ENCODE measurements around the gene NFAM1.

The NFAM1 gene

DNA sequence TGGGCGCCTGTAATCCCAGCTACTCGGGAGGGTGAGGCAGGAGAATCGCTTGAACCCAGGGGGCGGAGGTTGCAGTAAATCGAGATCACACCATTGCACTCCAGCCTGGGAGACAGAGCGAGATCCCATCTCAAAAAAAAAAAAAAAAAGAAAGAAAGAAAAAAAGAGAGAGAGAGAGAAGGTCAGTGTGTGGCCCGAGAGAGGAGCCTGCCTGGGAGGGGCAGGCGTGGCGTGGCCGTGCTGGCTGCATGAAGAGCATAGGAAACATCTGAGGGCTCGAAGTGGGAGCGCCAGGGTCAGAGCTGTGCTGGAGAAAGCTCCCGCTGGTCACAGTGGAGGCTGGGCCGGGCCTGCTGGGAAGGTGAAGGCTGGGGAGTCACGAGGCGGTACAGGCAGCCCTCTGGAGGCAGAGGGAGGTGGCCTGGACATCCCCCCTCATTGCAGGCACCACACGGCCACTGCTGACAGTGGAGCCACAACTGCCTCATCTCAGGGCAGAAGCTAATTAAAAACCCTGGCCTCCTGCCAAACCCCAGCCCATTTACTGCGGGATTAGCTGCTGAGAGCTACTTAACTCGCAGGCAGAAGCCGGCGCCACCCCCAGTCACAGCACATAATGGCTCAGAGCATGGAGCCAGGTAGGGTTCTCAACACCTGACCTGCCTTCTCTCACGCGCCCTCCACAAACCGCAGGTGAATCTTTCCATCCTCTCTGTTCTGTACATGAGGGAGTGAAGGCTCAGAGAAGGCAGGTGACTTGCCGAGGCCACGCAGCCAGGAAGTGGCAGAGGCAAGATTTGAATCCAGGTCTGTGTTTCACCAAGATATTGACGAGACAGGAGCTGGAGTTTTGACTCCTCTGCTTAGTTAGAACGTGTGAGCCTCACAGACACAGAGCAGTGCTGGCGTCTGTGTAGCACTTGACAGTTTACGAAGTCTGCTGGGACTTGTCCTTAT, 32.6 kb downstream of the NFAM1 start (continued):
- TF ChIP-seq, protein P1, sequence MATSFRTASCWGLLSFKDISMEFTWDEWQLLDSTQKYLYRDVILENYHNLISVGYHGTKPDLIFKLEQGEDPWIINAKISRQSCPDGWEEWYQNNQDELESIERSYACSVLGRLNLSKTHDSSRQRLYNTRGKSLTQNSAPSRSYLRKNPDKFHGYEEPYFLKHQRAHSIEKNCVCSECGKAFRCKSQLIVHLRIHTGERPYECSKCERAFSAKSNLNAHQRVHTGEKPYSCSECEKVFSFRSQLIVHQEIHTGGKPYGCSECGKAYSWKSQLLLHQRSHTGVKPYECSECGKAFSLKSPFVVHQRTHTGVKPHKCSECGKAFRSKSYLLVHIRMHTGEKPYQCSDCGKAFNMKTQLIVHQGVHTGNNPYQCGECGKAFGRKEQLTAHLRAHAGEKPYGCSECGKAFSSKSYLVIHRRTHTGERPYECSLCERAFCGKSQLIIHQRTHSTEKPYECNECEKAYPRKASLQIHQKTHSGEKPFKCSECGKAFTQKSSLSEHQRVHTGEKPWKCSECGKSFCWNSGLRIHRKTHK (tag by site-specific recombination; IDR thresholded peaks at IDR 0.05) = no peak
- TF ChIP-seq GFI1B (tag by site-specific recombination; IDR thresholded peaks at IDR 0.05) = no peak
- TF ChIP-seq, protein P2, sequence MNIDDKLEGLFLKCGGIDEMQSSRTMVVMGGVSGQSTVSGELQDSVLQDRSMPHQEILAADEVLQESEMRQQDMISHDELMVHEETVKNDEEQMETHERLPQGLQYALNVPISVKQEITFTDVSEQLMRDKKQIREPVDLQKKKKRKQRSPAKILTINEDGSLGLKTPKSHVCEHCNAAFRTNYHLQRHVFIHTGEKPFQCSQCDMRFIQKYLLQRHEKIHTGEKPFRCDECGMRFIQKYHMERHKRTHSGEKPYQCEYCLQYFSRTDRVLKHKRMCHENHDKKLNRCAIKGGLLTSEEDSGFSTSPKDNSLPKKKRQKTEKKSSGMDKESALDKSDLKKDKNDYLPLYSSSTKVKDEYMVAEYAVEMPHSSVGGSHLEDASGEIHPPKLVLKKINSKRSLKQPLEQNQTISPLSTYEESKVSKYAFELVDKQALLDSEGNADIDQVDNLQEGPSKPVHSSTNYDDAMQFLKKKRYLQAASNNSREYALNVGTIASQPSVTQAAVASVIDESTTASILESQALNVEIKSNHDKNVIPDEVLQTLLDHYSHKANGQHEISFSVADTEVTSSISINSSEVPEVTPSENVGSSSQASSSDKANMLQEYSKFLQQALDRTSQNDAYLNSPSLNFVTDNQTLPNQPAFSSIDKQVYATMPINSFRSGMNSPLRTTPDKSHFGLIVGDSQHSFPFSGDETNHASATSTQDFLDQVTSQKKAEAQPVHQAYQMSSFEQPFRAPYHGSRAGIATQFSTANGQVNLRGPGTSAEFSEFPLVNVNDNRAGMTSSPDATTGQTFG (tag by site-specific recombination; IDR thresholded peaks at IDR 0.05; ENCODE audit: borderline replicate concordance) = no peak
- TF ChIP-seq ZFP69B (tag by site-specific recombination; IDR thresholded peaks at IDR 0.05) = no peak
- TF ChIP-seq ZEB2 (tag by site-specific recombination; IDR thresholded peaks at IDR 0.05) = peak; percentile 78
- TF ChIP-seq, protein P3, sequence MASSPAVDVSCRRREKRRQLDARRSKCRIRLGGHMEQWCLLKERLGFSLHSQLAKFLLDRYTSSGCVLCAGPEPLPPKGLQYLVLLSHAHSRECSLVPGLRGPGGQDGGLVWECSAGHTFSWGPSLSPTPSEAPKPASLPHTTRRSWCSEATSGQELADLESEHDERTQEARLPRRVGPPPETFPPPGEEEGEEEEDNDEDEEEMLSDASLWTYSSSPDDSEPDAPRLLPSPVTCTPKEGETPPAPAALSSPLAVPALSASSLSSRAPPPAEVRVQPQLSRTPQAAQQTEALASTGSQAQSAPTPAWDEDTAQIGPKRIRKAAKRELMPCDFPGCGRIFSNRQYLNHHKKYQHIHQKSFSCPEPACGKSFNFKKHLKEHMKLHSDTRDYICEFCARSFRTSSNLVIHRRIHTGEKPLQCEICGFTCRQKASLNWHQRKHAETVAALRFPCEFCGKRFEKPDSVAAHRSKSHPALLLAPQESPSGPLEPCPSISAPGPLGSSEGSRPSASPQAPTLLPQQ (tag by site-specific recombination; IDR thresholded peaks at IDR 0.05) = no peak
- TF ChIP-seq KLF8 (tag by site-specific recombination; IDR thresholded peaks at IDR 0.05) = no peak
- TF ChIP-seq ZNF747 (tag by site-specific recombination; IDR thresholded peaks at IDR 0.05) = no peak
- no peak for TF ChIP-seq ZNF623 (tag by site-specific recombination; IDR thresholded peaks at IDR 0.05)
- TF ChIP-seq ZNF560 (tag by site-specific recombination; IDR thresholded peaks at IDR 0.05; ENCODE audit: borderline replicate concordance) = no peak
- peak; percentile 55 for TF ChIP-seq ZNF596 (tag by site-specific recombination; IDR thresholded peaks at IDR 0.05)
- TF ChIP-seq TCF7L2 (IDR thresholded peaks at IDR 0.05; ENCODE audit: borderline replicate concordance, low read depth, low read length) = no peak
- no peak for TF ChIP-seq ZNF2 (tag by site-specific recombination; IDR thresholded peaks at IDR 0.05)
- no peak for TF ChIP-seq ZNF239 (tag by site-specific recombination; IDR thresholded peaks at IDR 0.05)
- TF ChIP-seq ZIC2 (tag by site-specific recombination; IDR thresholded peaks at IDR 0.05) = peak; percentile 99
- TF ChIP-seq, protein P4, sequence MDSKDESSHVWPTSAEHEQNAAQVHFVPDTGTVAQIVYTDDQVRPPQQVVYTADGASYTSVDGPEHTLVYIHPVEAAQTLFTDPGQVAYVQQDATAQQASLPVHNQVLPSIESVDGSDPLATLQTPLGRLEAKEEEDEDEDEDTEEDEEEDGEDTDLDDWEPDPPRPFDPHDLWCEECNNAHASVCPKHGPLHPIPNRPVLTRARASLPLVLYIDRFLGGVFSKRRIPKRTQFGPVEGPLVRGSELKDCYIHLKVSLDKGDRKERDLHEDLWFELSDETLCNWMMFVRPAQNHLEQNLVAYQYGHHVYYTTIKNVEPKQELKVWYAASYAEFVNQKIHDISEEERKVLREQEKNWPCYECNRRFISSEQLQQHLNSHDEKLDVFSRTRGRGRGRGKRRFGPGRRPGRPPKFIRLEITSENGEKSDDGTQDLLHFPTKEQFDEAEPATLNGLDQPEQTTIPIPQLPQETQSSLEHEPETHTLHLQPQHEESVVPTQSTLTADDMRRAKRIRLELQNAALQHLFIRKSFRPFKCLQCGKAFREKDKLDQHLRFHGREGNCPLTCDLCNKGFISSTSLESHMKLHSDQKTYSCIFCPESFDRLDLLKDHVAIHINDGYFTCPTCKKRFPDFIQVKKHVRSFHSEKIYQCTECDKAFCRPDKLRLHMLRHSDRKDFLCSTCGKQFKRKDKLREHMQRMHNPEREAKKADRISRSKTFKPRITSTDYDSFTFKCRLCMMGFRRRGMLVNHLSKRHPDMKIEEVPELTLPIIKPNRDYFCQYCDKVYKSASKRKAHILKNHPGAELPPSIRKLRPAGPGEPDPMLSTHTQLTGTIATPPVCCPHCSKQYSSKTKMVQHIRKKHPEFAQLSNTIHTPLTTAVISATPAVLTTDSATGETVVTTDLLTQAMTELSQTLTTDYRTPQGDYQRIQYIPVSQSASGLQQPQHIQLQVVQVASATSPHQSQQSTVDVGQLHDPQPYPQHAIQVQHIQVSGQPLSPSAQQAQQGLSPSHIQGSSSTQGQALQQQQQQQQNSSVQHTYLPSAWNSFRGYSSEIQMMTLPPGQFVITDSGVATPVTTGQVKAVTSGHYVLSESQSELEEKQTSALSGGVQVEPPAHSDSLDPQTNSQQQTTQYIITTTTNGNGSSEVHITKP (tag by site-specific recombination; IDR thresholded peaks at IDR 0.05) = peak; percentile 65; the same call in 1 of the 2 replicates
- TF ChIP-seq, protein P5, sequence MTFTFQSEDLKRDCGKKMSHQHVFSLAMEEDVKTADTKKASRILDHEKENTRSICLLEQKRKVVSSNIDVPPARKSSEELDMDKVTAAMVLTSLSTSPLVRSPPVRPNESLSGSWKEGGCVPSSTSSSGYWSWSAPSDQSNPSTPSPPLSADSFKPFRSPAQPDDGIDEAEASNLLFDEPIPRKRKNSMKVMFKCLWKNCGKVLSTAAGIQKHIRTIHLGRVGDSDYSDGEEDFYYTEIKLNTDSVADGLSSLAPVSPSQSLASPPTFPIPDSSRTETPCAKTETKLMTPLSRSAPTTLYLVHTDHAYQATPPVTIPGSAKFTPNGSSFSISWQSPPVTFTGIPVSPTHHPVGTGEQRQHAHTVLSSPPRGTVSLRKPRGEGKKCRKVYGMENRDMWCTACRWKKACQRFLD (tag by site-specific recombination; IDR thresholded peaks at IDR 0.05) = no peak
- no peak for TF ChIP-seq ZNF555 (tag by site-specific recombination; conservative IDR thresholded peaks at IDR 0.05)
- TF ChIP-seq GLIS2 (tag by site-specific recombination; IDR thresholded peaks at IDR 0.05) = peak; percentile 85
- TF ChIP-seq, protein P6, sequence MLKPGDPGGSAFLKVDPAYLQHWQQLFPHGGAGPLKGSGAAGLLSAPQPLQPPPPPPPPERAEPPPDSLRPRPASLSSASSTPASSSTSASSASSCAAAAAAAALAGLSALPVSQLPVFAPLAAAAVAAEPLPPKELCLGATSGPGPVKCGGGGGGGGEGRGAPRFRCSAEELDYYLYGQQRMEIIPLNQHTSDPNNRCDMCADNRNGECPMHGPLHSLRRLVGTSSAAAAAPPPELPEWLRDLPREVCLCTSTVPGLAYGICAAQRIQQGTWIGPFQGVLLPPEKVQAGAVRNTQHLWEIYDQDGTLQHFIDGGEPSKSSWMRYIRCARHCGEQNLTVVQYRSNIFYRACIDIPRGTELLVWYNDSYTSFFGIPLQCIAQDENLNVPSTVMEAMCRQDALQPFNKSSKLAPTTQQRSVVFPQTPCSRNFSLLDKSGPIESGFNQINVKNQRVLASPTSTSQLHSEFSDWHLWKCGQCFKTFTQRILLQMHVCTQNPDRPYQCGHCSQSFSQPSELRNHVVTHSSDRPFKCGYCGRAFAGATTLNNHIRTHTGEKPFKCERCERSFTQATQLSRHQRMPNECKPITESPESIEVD (tag by site-specific recombination; IDR thresholded peaks at IDR 0.05) = no peak
- no peak for TF ChIP-seq ZNF510 (tag by site-specific recombination; IDR thresholded peaks at IDR 0.05; ENCODE audit: insufficient replicate concordance)
- TF ChIP-seq ZNF404 (tag by site-specific recombination; IDR thresholded peaks at IDR 0.05) = no peak
- TF ChIP-seq, protein P7, sequence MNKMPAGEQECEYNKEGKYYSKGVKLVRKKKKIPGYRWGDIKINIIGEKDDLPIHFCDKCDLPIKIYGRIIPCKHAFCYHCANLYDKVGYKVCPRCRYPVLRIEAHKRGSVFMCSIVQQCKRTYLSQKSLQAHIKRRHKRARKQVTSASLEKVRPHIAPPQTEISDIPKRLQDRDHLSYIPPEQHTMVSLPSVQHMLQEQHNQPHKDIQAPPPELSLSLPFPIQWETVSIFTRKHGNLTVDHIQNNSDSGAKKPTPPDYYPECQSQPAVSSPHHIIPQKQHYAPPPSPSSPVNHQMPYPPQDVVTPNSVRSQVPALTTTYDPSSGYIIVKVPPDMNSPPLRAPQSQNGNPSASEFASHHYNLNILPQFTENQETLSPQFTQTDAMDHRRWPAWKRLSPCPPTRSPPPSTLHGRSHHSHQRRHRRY (tag by site-specific recombination; IDR thresholded peaks at IDR 0.05) = no peak
- no peak for TF ChIP-seq ZNF514 (tag by site-specific recombination; IDR thresholded peaks at IDR 0.05)
- no peak for TF ChIP-seq ZNF114 (tag by site-specific recombination; IDR thresholded peaks at IDR 0.05)
- TF ChIP-seq SP3 (tag by site-specific recombination; IDR thresholded peaks at IDR 0.05) = no peak

Measured in HEK293 (cell line).